ENCODE data around the gene DNAH6. TPM values are rescaled to one million over a fixed set of nuclear protein-coding genes. Genes with fewer than 3 reads are reported as not detected.
A peak's percentile ranks its signal among the peaks of the same experiment; 100 is the strongest.
"Not testable (repeated sequence)": the region's sequence is repeated elsewhere in the genome, so short reads cannot be mapped to it uniquely, and the experiment has no call there.

Gene DNAH6
- total RNA-seq, 1 donor from 2014 or later, result 1.9 TPM

DNA sequence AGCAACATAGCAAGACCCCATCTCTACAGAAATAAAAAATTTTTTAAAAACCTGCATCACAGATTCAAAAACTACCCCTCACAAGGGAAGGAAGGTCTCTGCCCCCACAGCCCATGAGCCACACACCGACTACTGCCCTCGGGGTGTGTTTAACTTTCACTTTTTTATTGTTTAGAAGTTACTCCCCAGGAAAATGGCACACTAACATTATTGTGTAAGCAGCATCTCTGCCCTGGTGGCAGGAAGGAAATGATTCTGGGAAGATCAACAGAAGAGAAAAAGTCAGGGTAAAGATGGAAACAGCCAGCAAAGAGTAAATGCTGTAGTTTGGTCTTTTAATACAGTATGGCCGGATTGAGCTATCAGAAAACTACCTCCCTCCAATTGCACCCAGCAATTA is 342.6 kb downstream of the DNAH6 start:
- DNase-seq (ENCODE audit: low spot score), result no peak
- no peak for ATAC-seq

- DNase-seq (ENCODE audit: low spot score) (no peak), ATAC-seq (no peak)
These were observed 345.2 kb downstream of the DNAH6 start for GRCh38 chr2:84861539-84861938.

GRCh38 chr2:84862006-84862405 is 345.7 kb downstream of the DNAH6 start:
- ATAC-seq (no peak), DNase-seq (ENCODE audit: low spot score) (no peak)

GRCh38 chr2:84865181-84865783 is 349.0 kb downstream of the DNAH6 start:
- no peak for DNase-seq (ENCODE audit: low spot score)
- ATAC-seq, result peak; percentile 74

GRCh38 chr2:84866122-84866521 is 349.8 kb downstream of the DNAH6 start:
- ATAC-seq (no peak), DNase-seq (ENCODE audit: low spot score) (no peak)

- not testable (repeated sequence) for DNase-seq (ENCODE audit: low spot score); ATAC-seq
These were observed 352.0 kb downstream of the DNAH6 start for GRCh38 chr2:84868327-84868726.

Other genes with a start within 250 kb of the DNAH6 start
- 82.0 TPM for gene SUCLG1, start 57.2 kb upstream of the DNAH6 start, total RNA-seq